H9 (cell line): Measurements from ENCODE around the gene BRAT1. TPM values are rescaled to one million over a fixed set of nuclear protein-coding genes. Genes with fewer than 3 reads are reported as not detected.

Experiments used
- DNase-seq: peaks from one replicate; pipeline ENCODE4 v3.0.0-alpha.2; 2017
- H2AFZ ChIP-seq: one replicate; pipeline ENCODE4 v1.6.1; 2013; ENCODE audit warnings: mild to moderate bottlenecking, low read length, control low read depth, moderate library complexity
- H2AK5ac ChIP-seq: 2 replicates; pipeline ENCODE4 v1.6.1; 2013; ENCODE audit warnings: low read length, control low read depth, mixed read lengths; ENCODE audit not compliant: insufficient read length
- H2BK120ac ChIP-seq: one replicate; pipeline ENCODE4 v1.6.1; 2013; ENCODE audit warnings: low read depth, mild to moderate bottlenecking, low read length, control low read depth, inconsistent platforms; ENCODE audit not compliant: poor library complexity, severe bottlenecking
- H2BK12ac ChIP-seq: 2 replicates; pipeline ENCODE4 v1.6.1; 2013; ENCODE audit warnings: low read length, control low read depth, mixed read lengths, low read depth; ENCODE audit not compliant: insufficient read length
- H2BK15ac ChIP-seq: 2 replicates; pipeline ENCODE4 v1.6.1; 2013; ENCODE audit warnings: low read depth, low read length, control low read depth
- H2BK20ac ChIP-seq: one replicate; pipeline ENCODE4 v1.6.1; 2013; ENCODE audit warnings: low read depth, mild to moderate bottlenecking, low read length, control low read depth, inconsistent platforms; ENCODE audit not compliant: poor library complexity, severe bottlenecking
- H2BK5ac ChIP-seq: 2 replicates; pipeline ENCODE4 v1.6.1; 2013; ENCODE audit warnings: low read length, control low read depth, mixed read lengths; ENCODE audit not compliant: insufficient read length
- H3K14ac ChIP-seq: 2 replicates; pipeline ENCODE4 v1.6.1; 2013; ENCODE audit warnings: low read length, control low read depth; ENCODE audit not compliant: insufficient read depth
- H3K18ac ChIP-seq: 2 replicates; pipeline ENCODE4 v1.6.1; 2013; ENCODE audit warnings: low read depth, mild to moderate bottlenecking, mixed read lengths, low read length, control low read depth; ENCODE audit not compliant: insufficient read length
- H3K23ac ChIP-seq: 2 replicates; pipeline ENCODE4 v1.6.1; 2013; ENCODE audit warnings: low read length, control low read depth, mixed read lengths, low read depth; ENCODE audit not compliant: insufficient read length
- H3K23me2 ChIP-seq: 2 replicates; pipeline ENCODE4 v1.6.1; 2013; ENCODE audit warnings: low read depth, mild to moderate bottlenecking, mixed read lengths, low read length, control low read depth; ENCODE audit not compliant: insufficient read length, poor library complexity, severe bottlenecking
- H3K27ac ChIP-seq: 2 replicates; pipeline ENCODE4 v1.5.1; 2013; ENCODE audit warnings: low read length, control low read depth, mixed read lengths, low read depth; ENCODE audit not compliant: insufficient read length
- H3K27me3 ChIP-seq: 2 replicates; pipeline ENCODE4 v1.6.1; 2013; ENCODE audit warnings: low read length, control low read depth, inconsistent platforms; ENCODE audit not compliant: insufficient read depth
- H3K4ac ChIP-seq: 2 replicates; pipeline ENCODE4 v1.6.1; 2013; ENCODE audit warnings: low read depth, mild to moderate bottlenecking, control low read depth, inconsistent platforms, low read length, moderate library complexity
- H3K4me1 ChIP-seq: 2 replicates; pipeline ENCODE4 v1.6.1; 2013; ENCODE audit warnings: low read length, control low read depth, inconsistent platforms; ENCODE audit not compliant: insufficient read depth
- H3K4me2 ChIP-seq: 2 replicates; pipeline ENCODE4 v1.6.1; 2013; ENCODE audit warnings: low read length, control low read depth, mixed read lengths; ENCODE audit not compliant: insufficient read length, insufficient read depth
- H3K56ac ChIP-seq: 2 replicates; pipeline ENCODE4 v1.6.1; 2013; ENCODE audit warnings: low read depth, mild to moderate bottlenecking, mixed read lengths, low read length, control low read depth; ENCODE audit not compliant: insufficient read length
- H3K79me1 ChIP-seq: 2 replicates; pipeline ENCODE4 v1.6.1; 2013; ENCODE audit warnings: low read depth, mild to moderate bottlenecking, moderate library complexity, low read length, control low read depth, inconsistent platforms; ENCODE audit not compliant: insufficient read depth, poor library complexity, severe bottlenecking
- H3K79me2 ChIP-seq: 2 replicates; pipeline ENCODE4 v1.6.1; 2013; ENCODE audit warnings: low read length, control low read depth, inconsistent platforms; ENCODE audit not compliant: insufficient read depth
- H3K9ac ChIP-seq: 2 replicates; pipeline ENCODE4 v1.6.1; 2013; ENCODE audit warnings: low read length, control low read depth, mixed read lengths; ENCODE audit not compliant: insufficient read length; ENCODE audit errors: extremely low read depth
- H3K9me3 ChIP-seq: one replicate; pipeline ENCODE4 v1.6.1; 2013; ENCODE audit warnings: low read depth, low read length, inconsistent platforms; ENCODE audit not compliant: control insufficient read depth
- H3T11ph ChIP-seq: one replicate; pipeline ENCODE4 v1.6.1; 2013; ENCODE audit warnings: mild to moderate bottlenecking, low read length, control low read depth, inconsistent platforms
- H4K20me1 ChIP-seq: one replicate; pipeline ENCODE4 v1.6.1; 2013; ENCODE audit not compliant: control insufficient read depth, insufficient read length, insufficient read depth
- H4K5ac ChIP-seq: 2 replicates; pipeline ENCODE4 v1.6.1; 2013; ENCODE audit warnings: low read depth, mild to moderate bottlenecking, mixed read lengths, low read length, control low read depth; ENCODE audit not compliant: insufficient read length
- H4K8ac ChIP-seq: replicated peaks from 2 replicates; pipeline ENCODE4 v1.6.1; 2013; ENCODE audit warnings: low read length, control low read depth, mixed read lengths, low read depth; ENCODE audit not compliant: insufficient read length
- H4K91ac ChIP-seq: 2 replicates; pipeline ENCODE4 v1.6.1; 2013; ENCODE audit warnings: low read depth, mild to moderate bottlenecking, moderate library complexity, mixed read lengths, low read length, control low read depth; ENCODE audit not compliant: insufficient read length
- H3K27ac Mint-ChIP-seq, 3 experiments: 2 replicates in 2 of 3; 3 replicates in 1 of 3; pipeline ENCODE4 v1.8.0; 2020 to 2021; ENCODE audit warnings: mixed read lengths in 3 of 3, mild to moderate bottlenecking in 1 of 3, moderate library complexity in 1 of 3
- H3K27me3 Mint-ChIP-seq: 2 replicates; pipeline ENCODE4 v1.8.0; 2021; ENCODE audit warnings: low read depth, mild to moderate bottlenecking, moderate library complexity, mixed read lengths
- H3K36me3 Mint-ChIP-seq, 3 experiments: 2 replicates in 2 of 3; 3 replicates in 1 of 3; pipeline ENCODE4 v1.8.0; 2020 to 2021; ENCODE audit warnings: low read depth in 3 of 3, mixed read lengths in 3 of 3; ENCODE audit not compliant: insufficient read depth in 1 of 3
- H3K4me1 Mint-ChIP-seq, 2 experiments: 2 replicates each; pipeline ENCODE4 v1.8.0; 2020; ENCODE audit warnings: mixed read lengths in 2 of 2
- H3K4me3 Mint-ChIP-seq, 2 experiments: 2 replicates in 1 of 2; 3 replicates in 1 of 2; pipeline ENCODE4 v1.8.0; 2020 to 2021; ENCODE audit warnings: mild to moderate bottlenecking in 2 of 2, mixed read lengths in 2 of 2, moderate library complexity in 1 of 2
- H3K9me3 Mint-ChIP-seq, 2 experiments: 2 replicates in 1 of 2; 3 replicates in 1 of 2; pipeline ENCODE4 v1.8.0; 2020; ENCODE audit warnings: mild to moderate bottlenecking in 2 of 2, mixed read lengths in 2 of 2, moderate library complexity in 1 of 2
- CTCF ChIP-seq: fragments of 200-600 bp; sonication (generic); conservative IDR thresholded peaks from 3 replicates; pipeline ENCODE4 v1.8.0; 2021; ENCODE audit warnings: antibody characterized with exemption, mild to moderate bottlenecking
- WGBS: extraction: QIAGEN DNeasy Blood & Tissue Kit; methylation state at CpG from one replicate; pipeline ENCODE4 v1.1.7; 2013; ENCODE audit warnings: missing lambda C conversion rate, low lambda C conversion rate, mixed read lengths; ENCODE audit not compliant: insufficient read length; ENCODE audit errors: extremely low coverage; 5-methylcytosine and 5-hydroxymethylcytosine counted together
- total RNA-seq: library from RNA; stranded (reverse); gene quantifications from 2 replicates; pipeline ENCODE4 v1.2.1, GENCODE V29; 2021

BRAT1 gene
- total RNA-seq, 1 experiment from 2014 or later: 41.2 TPM

- H3K9me3 ChIP-seq: no peaks in the 10 kb centered on the region
- H2BK5ac ChIP-seq: no peak overlapping the region
- H3K9me3 Mint-ChIP-seq: no peaks in the 10 kb centered on the region; a peak in 1 of 5 replicates
- no peak overlapping the region for H3K4me2 ChIP-seq
- no peak overlapping the region for H2BK120ac ChIP-seq
- H3K18ac ChIP-seq: no peak overlapping the region
- H3K56ac ChIP-seq: no peak overlapping the region
- H3K4me1 ChIP-seq: no peaks in the 10 kb centered on the region
- peaks cover 16 to 40% of the 10 kb centered on the region in 2 experiments for H3K4me1 Mint-ChIP-seq
- no peaks in the 10 kb centered on the region for H3K23me2 ChIP-seq
- no peak for TF ChIP-seq CTCF
- no peak overlapping the region for H3K23ac ChIP-seq
- H3K14ac ChIP-seq: no peak overlapping the region
- H2AFZ ChIP-seq: no peak overlapping the region
- no peaks in the 10 kb centered on the region for H3K27me3 ChIP-seq
- H3K9ac ChIP-seq: no peak overlapping the region
- no peaks in the 10 kb centered on the region for H3K79me2 ChIP-seq
- no peak overlapping the region for H2BK12ac ChIP-seq
- no peak overlapping the region for H3T11ph ChIP-seq
- no peaks in the 10 kb centered on the region for H3K36me3 Mint-ChIP-seq
- no peak for DNase-seq
- H3K27me3 Mint-ChIP-seq: no peaks in the 10 kb centered on the region; the same call in 1 of the 2 replicates
- no peaks in the 10 kb centered on the region for H4K20me1 ChIP-seq
- H3K4ac ChIP-seq: no peak overlapping the region
- no peak overlapping the region; a peak in 1 of 7 replicates for H3K27ac Mint-ChIP-seq
- H4K5ac ChIP-seq: no peak overlapping the region
- H3K79me1 ChIP-seq: no peaks in the 10 kb centered on the region
- WGBS: no CpG with 5 or more reads among the region's 19 CpGs
- H4K91ac ChIP-seq: no peak overlapping the region
- H2BK15ac ChIP-seq: no peak overlapping the region
- H3K27ac ChIP-seq: no peak overlapping the region
- no peak overlapping the region for H2AK5ac ChIP-seq
- no peak overlapping the region for H3K4me3 Mint-ChIP-seq
- H4K8ac ChIP-seq: no peak overlapping the region
- H2BK20ac ChIP-seq: no peak overlapping the region
These were observed 50.4 kb downstream of the BRAT1 start for GRCh38 chr7:2504889-2505375.
